Measurements from ENCODE around the gene P2RX4. TPM values are rescaled to one million over a fixed set of nuclear protein-coding genes. Genes with fewer than 3 reads are reported as not detected.

The P2RX4 gene
- total and polyA plus RNA-seq, 2 of the 8 experiments (the other 6 are each of a cell fraction or from before 2014, with no cell fraction given) = 9.5 to 12.2 TPM

DNA sequence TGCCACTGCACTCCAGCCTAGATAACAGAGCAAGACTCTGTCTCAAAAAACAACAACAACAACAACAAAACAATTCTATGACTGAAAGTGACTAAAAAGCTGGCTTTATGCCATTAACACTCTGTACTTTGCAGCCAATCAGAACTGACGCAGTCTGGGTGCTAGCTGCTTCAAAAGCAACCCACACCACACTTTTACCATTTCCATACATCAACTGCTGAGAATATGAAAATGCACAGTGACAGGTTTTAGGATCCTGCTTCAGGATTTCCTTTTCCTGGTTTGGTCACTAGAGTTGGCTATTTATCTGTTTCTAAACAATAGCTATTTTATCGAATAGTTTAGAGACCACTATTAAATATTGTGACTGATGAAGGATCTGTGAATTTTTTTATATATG, 23.1 kb upstream of the P2RX4 start:
- no peak overlapping the region for H4K5ac ChIP-seq (ENCODE audit: insufficient read length, low read depth, low read length)
- H2BK5ac ChIP-seq (ENCODE audit: low read depth, low read length) = no peak overlapping the region
- no peak overlapping the region for H3K9ac ChIP-seq (replicated peaks in 1 of 4; ENCODE audit: extremely low read depth in 1 of 4, low read depth in 3 of 4, low read length in 3 of 4)
- no peaks in the 10 kb centered on the region for H3K4me1 ChIP-seq (replicated peaks in 1 of 4; ENCODE audit: control insufficient read depth in 3 of 4, insufficient read depth in 4 of 4, low read length in 3 of 4)
- no peak overlapping the region for H3K4me2 ChIP-seq (ENCODE audit: insufficient read depth in 1 of 2, low read depth in 2 of 2, low read length in 2 of 2)
- H2BK12ac ChIP-seq (ENCODE audit: low read depth, low read length) = no peak overlapping the region
- H3K36me3 ChIP-seq (ENCODE audit: control insufficient read depth in 2 of 4, insufficient read depth in 4 of 4, low read length in 3 of 4) = no peaks in the 10 kb centered on the region
- H4K91ac ChIP-seq (replicated peaks; ENCODE audit: insufficient read length, low read length) = no peak overlapping the region
- no peaks in the 10 kb centered on the region for H3K9me3 ChIP-seq (ENCODE audit: insufficient read depth in 2 of 2, low read depth in 1 of 2, low read length in 1 of 2)
- no peak overlapping the region for H2AFZ ChIP-seq (ENCODE audit: low read length)
- no peak overlapping the region for H3K14ac ChIP-seq (ENCODE audit: insufficient read length)
- no peak overlapping the region for H3K4ac ChIP-seq (replicated peaks; ENCODE audit: insufficient read length, low read depth, low read length)
- no peak for FAIRE-seq
- H4K8ac ChIP-seq (ENCODE audit: extremely low read depth, insufficient read depth, low read length) = no peak overlapping the region
- no peaks in the 10 kb centered on the region for H3K79me1 ChIP-seq (ENCODE audit: low read depth, low read length)
- H3K27me3 ChIP-seq (replicated peaks in 1 of 4; ENCODE audit: control insufficient read depth in 3 of 4, extremely low read depth in 1 of 4, insufficient read depth in 3 of 4, low read length in 3 of 4) = no peaks in the 10 kb centered on the region
- WGBS, 2 experiments (ENCODE audit: extremely low coverage in 1 of 2, insufficient coverage in 1 of 2, insufficient read length in 1 of 2, insufficient replicate concordance in 2 of 2, low coverage in 1 of 2, low lambda C conversion rate in 2 of 2, missing lambda C conversion rate in 1 of 2) = 86% methylated on average over 2 of the region's 2 CpGs; no CpG with 5 or more reads in 1 of the 2 experiments
- no peak overlapping the region for H3K27ac ChIP-seq (ENCODE audit: low read depth, low read length)
- no peak overlapping the region for H3K56ac ChIP-seq (replicated peaks; ENCODE audit: insufficient read length, low read depth, low read length)
- H3K79me2 ChIP-seq (ENCODE audit: control insufficient read depth in 1 of 2, insufficient read depth in 2 of 2, low read length in 2 of 2) = no peaks in the 10 kb centered on the region
- no peak overlapping the region for H3K4me3 ChIP-seq (ENCODE audit: extremely low read depth in 1 of 4, insufficient read depth in 2 of 4, low read depth in 3 of 4, low read length in 4 of 4)
- no peak overlapping the region for H2BK20ac ChIP-seq (ENCODE audit: low read length)
- no peak overlapping the region for H2AK5ac ChIP-seq (ENCODE audit: low read depth, low read length)
- H3K23me2 ChIP-seq (ENCODE audit: low read depth, low read length) = no peaks in the 10 kb centered on the region
- no peak overlapping the region for H3K23ac ChIP-seq (ENCODE audit: insufficient read length)
- CTCF ChIA-PET (ENCODE audit: partially characterized antibody) = interaction anchor here (1.1 to 1.2 kb wide), 2 partner anchors 37 to 472 kb away, joined by 3 to 6 read pairs; no protein-coding TSS in a partner anchor
- no peak overlapping the region for H2BK15ac ChIP-seq (ENCODE audit: low read length)
- no peaks in the 10 kb centered on the region for H4K20me1 ChIP-seq (replicated peaks in 1 of 2; ENCODE audit: control insufficient read depth in 1 of 2, insufficient read depth in 2 of 2, low read length in 2 of 2)
- DNase-seq (ENCODE audit: low read depth in 1 of 2, low spot score in 2 of 2) = no peak
- no peak overlapping the region for H3K18ac ChIP-seq (ENCODE audit: extremely low read depth, low read length)
- POLR2A ChIA-PET (ENCODE audit: partially characterized antibody) = no interaction called here
- no peak overlapping the region for H2BK120ac ChIP-seq (replicated peaks; ENCODE audit: low read depth, low read length)
- TF ChIP-seq KDM4A (IDR thresholded peaks at IDR 0.05; ENCODE audit: low read depth, low read length, severe bottlenecking) (no peak), SP2 (IDR thresholded peaks at IDR 0.05; ENCODE audit: low read length) (no peak), TAF7 (optimal IDR thresholded peaks at IDR 0.05; ENCODE audit: borderline replicate concordance, low read depth, low read length) (no peak), TCF12 (IDR thresholded peaks at IDR 0.05; ENCODE audit: low read depth, low read length) (no peak), RBBP5 (IDR thresholded peaks at IDR 0.05; ENCODE audit: borderline replicate concordance, low read depth, low read length) (no peak), EZH2 (IDR thresholded peaks at IDR 0.05; ENCODE audit: low read depth, low read length, severe bottlenecking) (no peak), NANOG (IDR thresholded peaks at IDR 0.05; ENCODE audit: insufficient read depth, low read depth, low read length, poor library complexity, severe bottlenecking) (no peak), CBX8 (IDR thresholded peaks at IDR 0.05; ENCODE audit: borderline replicate concordance, low read depth, low read length) (no peak), ZNF274 (IDR thresholded peaks at IDR 0.05; ENCODE audit: borderline replicate concordance, extremely low read depth, low read length) (no peak), SAP30 (IDR thresholded peaks at IDR 0.05; ENCODE audit: insufficient read depth, insufficient replicate concordance, low read length) (no peak), RAD21 (IDR thresholded peaks at IDR 0.05 in 1 of 2, conservative IDR thresholded peaks at IDR 0.05 in 1 of 2; ENCODE audit: low read depth in 2 of 2, low read length in 2 of 2) (no peak), MAX (IDR thresholded peaks at IDR 0.05) (no peak), TBP (IDR thresholded peaks at IDR 0.05; ENCODE audit: low read depth, low read length) (no peak), RFX5 (IDR thresholded peaks at IDR 0.05; ENCODE audit: borderline replicate concordance, low read depth, low read length) (no peak)
